GM18868 (cell line): ENCODE data around the gene RMRP.

Experiments used
- ATAC-seq: cut with Tn5 transposase; IDR thresholded peaks from one replicate; pipeline ENCODE4 v1.9.1; 2021; ENCODE audit warnings: mild to moderate bottlenecking, moderate library complexity; ENCODE audit not compliant: unreplicated experiment

Gene RMRP

GRCh38 chr9:35666549-35666948, 8.7 kb upstream of the RMRP start:
- no peak for ATAC-seq

- no peak for ATAC-seq
Measured at GRCh38 chr9:35666045-35666444, 8.2 kb upstream of the RMRP start.

- no peak for ATAC-seq
Measured at GRCh38 chr9:35665471-35665818, 7.6 kb upstream of the RMRP start.

- peak; percentile 68 for ATAC-seq
Measured at GRCh38 chr9:35664531-35665470, 7.0 kb upstream of the RMRP start, which contains the start of gene ARHGEF39. Gene ARHGEF39 (minus strand): TSS chr9:35665195. CDS start chr9:35665169, 26 bp downstream.

- no peak for ATAC-seq
Measured at GRCh38 chr9:35662437-35662836, 4.6 kb upstream of the RMRP start.

GRCh38 chr9:35661756-35662350, 4.0 kb upstream of the RMRP start:
- no peak for ATAC-seq

- no peak for ATAC-seq
Measured at GRCh38 chr9:35660966-35661415, 3.2 kb upstream of the RMRP start.

GRCh38 chr9:35659340-35659739, 1.5 kb upstream of the RMRP start:
- no peak for ATAC-seq

GRCh38 chr9:35658968-35659220, 1.1 kb upstream of the RMRP start:
- ATAC-seq, result no peak

GRCh38 chr9:35658137-35658967, 533 bp upstream of the RMRP start, which contains the start of gene CCDC107:
Gene CCDC107 (plus strand): TSS chr9:35658292. CDS start chr9:35658380, 88 bp downstream.
- ATAC-seq, result peak; percentile 63

GRCh38 chr9:35656831-35657545, 831 bp downstream of the RMRP start:
- no peak for ATAC-seq

- no peak for ATAC-seq
Measured at GRCh38 chr9:35656348-35656747, 1.5 kb downstream of the RMRP start.

- ATAC-seq, result no peak
Measured at GRCh38 chr9:35653611-35654010, 4.2 kb downstream of the RMRP start.

- no peak for ATAC-seq
Measured at GRCh38 chr9:35652829-35653209, 5.0 kb downstream of the RMRP start.

- ATAC-seq, result no peak
Measured at GRCh38 chr9:35651956-35652828, 5.6 kb downstream of the RMRP start.

- no peak for ATAC-seq
Measured at GRCh38 chr9:35650341-35651158, 7.3 kb downstream of the RMRP start, which contains the start of gene SIT1. Gene SIT1 (minus strand): TSS chr9:35650931. CDS start chr9:35650853, 78 bp downstream.

- no peak for ATAC-seq
Measured at GRCh38 chr9:35649431-35650340, 8.1 kb downstream of the RMRP start.
